DND-41 (cell line): ENCODE results near the gene PARP6.
A peak's percentile ranks its signal among the peaks of the same experiment; 100 is the strongest.

Source experiments
- EZH2 ChIP-seq: IDR thresholded peaks from 3 replicates; pipeline ENCODE4 v1.6.1; 2012; ENCODE audit warnings: borderline replicate concordance, low read depth, mild to moderate bottlenecking, moderate library complexity, low read length, inconsistent platforms; ENCODE audit not compliant: severe bottlenecking
- TF ChIP-seq, protein P1 (sequence below): IDR thresholded peaks from 2 replicates; pipeline ENCODE4 v1.5.1; 2012; ENCODE audit warnings: borderline replicate concordance, low read length, moderate library complexity, mild to moderate bottlenecking; ENCODE audit not compliant: poor library complexity, severe bottlenecking; ENCODE audit errors: extremely low read depth

DNA sequence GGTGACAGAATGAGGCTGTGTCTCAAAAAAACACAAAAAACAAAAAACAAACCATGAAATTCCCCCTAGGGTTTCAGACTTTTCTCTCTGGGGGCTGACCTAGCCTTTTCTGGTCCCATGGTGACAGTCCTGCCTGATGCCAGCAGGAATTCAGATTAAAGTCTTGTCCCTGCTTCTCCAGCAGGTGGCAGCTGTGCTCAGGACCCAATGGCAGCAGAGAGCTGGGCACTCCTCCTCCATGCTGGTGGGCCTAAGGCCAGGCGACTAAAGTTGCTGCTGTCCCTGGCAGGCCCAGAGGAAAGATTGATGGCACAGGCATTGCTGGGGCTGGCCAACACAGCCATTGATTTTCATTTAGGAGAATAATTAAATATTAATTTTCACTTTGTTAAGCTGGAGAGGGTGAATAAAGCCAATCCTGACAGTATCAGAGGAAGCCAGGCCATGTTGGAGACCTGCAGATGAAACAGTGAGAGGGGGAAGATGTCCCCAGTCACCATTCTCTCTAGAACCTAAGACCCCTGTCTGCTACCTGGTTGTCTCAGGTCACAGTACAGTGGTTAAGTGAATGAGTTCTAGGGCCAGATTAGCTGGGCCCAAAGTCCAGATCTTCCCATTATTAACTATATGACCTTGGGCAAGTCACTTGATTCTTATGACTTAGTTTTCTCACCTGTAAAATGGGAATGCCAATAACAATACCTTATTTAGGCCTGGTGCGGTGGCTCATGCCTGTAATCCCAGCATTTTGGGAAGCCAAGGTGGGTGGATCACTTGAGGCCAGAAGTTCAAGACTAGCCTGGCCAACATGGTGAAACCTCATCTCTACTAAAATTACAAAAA is 40.5 kb upstream of the PARP6 start:
- TF ChIP-seq, protein P1, sequence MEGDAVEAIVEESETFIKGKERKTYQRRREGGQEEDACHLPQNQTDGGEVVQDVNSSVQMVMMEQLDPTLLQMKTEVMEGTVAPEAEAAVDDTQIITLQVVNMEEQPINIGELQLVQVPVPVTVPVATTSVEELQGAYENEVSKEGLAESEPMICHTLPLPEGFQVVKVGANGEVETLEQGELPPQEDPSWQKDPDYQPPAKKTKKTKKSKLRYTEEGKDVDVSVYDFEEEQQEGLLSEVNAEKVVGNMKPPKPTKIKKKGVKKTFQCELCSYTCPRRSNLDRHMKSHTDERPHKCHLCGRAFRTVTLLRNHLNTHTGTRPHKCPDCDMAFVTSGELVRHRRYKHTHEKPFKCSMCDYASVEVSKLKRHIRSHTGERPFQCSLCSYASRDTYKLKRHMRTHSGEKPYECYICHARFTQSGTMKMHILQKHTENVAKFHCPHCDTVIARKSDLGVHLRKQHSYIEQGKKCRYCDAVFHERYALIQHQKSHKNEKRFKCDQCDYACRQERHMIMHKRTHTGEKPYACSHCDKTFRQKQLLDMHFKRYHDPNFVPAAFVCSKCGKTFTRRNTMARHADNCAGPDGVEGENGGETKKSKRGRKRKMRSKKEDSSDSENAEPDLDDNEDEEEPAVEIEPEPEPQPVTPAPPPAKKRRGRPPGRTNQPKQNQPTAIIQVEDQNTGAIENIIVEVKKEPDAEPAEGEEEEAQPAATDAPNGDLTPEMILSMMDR = peak; percentile 80
- TF ChIP-seq EZH2 = no peak
